ENCODE measurements around the gene LTBP1. TPM values are rescaled to one million over a fixed set of nuclear protein-coding genes. Genes with fewer than 3 reads are reported as not detected.

The LTBP1 gene
- total RNA-seq, 2 experiments from 2014 or later, result 0.06 TPM; not detected in 1

DNA sequence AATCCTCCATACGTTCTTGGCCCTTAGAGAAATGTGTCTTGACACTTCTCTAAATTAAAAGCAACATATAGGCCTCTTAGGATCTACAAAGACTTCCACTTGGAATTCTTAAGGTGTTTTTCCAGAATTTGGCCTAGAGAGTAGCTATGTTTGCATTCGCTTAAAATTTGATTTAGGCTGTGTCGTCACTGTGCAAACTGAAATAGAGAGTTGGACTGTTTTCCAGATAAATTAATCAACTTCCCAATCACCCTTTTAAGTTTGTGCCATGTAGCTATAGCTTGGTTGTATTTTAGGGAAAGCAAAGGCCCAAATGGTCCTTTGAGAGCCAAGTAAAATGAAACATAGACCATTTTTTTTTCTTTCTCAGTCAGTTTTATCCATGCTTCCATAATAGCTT, 401.1 kb downstream of the LTBP1 start:
- peaks cover 17% of the 10 kb centered on the region for H3K4me1 Mint-ChIP-seq (ENCODE audit: low read depth)
- no peak for DNase-seq
- Histone ChIP-seq H3K27ac (ENCODE audit: low read depth in 1 of 2, low read length in 2 of 2) (no peak overlapping the region), H3K27me3 (ENCODE audit: control insufficient read depth in 1 of 2, insufficient read depth in 2 of 2, low read length in 2 of 2) (no peaks in the 10 kb centered on the region), H3K9me3 (ENCODE audit: control insufficient read depth in 1 of 2, insufficient read depth in 1 of 2, low read length in 2 of 2) (no peaks in the 10 kb centered on the region), H3K4me3 (ENCODE audit: low read length) (no peak overlapping the region), H3K4me1 (ENCODE audit: insufficient read depth, low read length) (no peaks in the 10 kb centered on the region), H3K36me3 (ENCODE audit: insufficient read depth, low read length) (no peaks in the 10 kb centered on the region)
- CTCF ChIA-PET, result interaction anchor here (1.3 kb wide), 1 partner anchor 24 kb away, joined by 3 read pairs; no protein-coding TSS in a partner anchor
- POLR2A ChIA-PET, result no interaction called here
- no peaks in the 10 kb centered on the region for H3K27me3 Mint-ChIP-seq
- no peak for TF ChIP-seq CTCF (IDR thresholded peaks at IDR 0.05)
- no peak for ATAC-seq (ENCODE audit: poor library complexity)
- intact Hi-C loops (cut with DNase I, micrococcal nuclease), result no loop called here
- H3K27ac Mint-ChIP-seq, result no peak overlapping the region
- H3K36me3 Mint-ChIP-seq (ENCODE audit: low read depth), result no peaks in the 10 kb centered on the region
- no peaks in the 10 kb centered on the region for H3K9me3 Mint-ChIP-seq
- H3K4me3 Mint-ChIP-seq, result no peak overlapping the region

GRCh38 chr2:33350632-33351031, 403.9 kb downstream of the LTBP1 start:
- Histone ChIP-seq H3K4me3 (ENCODE audit: low read length) (no peak overlapping the region), H3K27me3 (ENCODE audit: control insufficient read depth in 1 of 2, insufficient read depth in 2 of 2, low read length in 2 of 2) (no peaks in the 10 kb centered on the region), H3K27ac (ENCODE audit: low read depth in 1 of 2, low read length in 2 of 2) (no peak overlapping the region), H3K9me3 (ENCODE audit: control insufficient read depth in 1 of 2, insufficient read depth in 1 of 2, low read length in 2 of 2) (peaks cover 0 to under 1% of the 10 kb centered on the region in 2 experiments), H3K4me1 (ENCODE audit: insufficient read depth, low read length) (no peaks in the 10 kb centered on the region), H3K36me3 (ENCODE audit: insufficient read depth, low read length) (no peaks in the 10 kb centered on the region)
- Mint-ChIP-seq H3K9me3 (peaks cover 2% of the 10 kb centered on the region), H3K27ac (no peak overlapping the region), H3K27me3 (no peaks in the 10 kb centered on the region), H3K36me3 (ENCODE audit: low read depth) (no peaks in the 10 kb centered on the region), H3K4me1 (ENCODE audit: low read depth) (no peaks in the 10 kb centered on the region), H3K4me3 (no peak overlapping the region)
- intact Hi-C loops (cut with DNase I, micrococcal nuclease), result no loop called here
- no peak for TF ChIP-seq CTCF (IDR thresholded peaks at IDR 0.05)
- ChIA-PET POLR2A (no interaction called here), CTCF (no interaction called here)
- DNase-seq (no peak), ATAC-seq (ENCODE audit: poor library complexity) (no peak)

DNA sequence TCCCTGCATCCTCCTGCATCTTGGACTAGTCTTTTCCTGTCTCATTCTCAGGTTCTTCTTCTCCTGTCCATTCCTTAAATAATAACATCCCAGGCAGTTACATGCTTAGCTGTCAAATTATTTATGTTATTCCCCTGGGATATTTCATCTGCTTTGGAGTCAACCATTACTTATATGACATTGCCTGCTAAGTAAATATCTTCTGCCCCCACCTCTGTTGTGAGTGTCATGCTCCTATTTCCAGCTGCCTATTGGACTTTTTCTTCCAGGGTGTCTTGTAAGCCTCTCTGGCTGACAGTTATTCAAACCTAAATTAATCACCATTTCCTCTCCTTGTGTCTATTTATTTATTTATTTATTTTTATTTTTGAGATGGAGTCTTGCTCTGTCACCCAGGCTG, 405.0 kb downstream of the LTBP1 start:
- TF ChIP-seq CTCF (IDR thresholded peaks at IDR 0.05), result no peak
- ChIA-PET CTCF (no interaction called here), POLR2A (interaction anchor here (0.6 kb wide), 1 partner anchor 15 kb away, joined by 3 read pairs; no protein-coding TSS in a partner anchor)
- no peak overlapping the region for H3K27ac ChIP-seq (ENCODE audit: low read depth in 1 of 2, low read length in 2 of 2)
- H3K4me1 ChIP-seq (ENCODE audit: insufficient read depth, low read length), result no peaks in the 10 kb centered on the region
- H3K9me3 ChIP-seq (ENCODE audit: control insufficient read depth in 1 of 2, insufficient read depth in 1 of 2, low read length in 2 of 2), result peaks cover 6 to 11% of the 10 kb centered on the region in 2 experiments
- no peak overlapping the region for H3K4me3 ChIP-seq (ENCODE audit: low read length)
- Mint-ChIP-seq H3K9me3 (peaks cover 5% of the 10 kb centered on the region), H3K36me3 (ENCODE audit: low read depth) (no peaks in the 10 kb centered on the region), H3K4me1 (ENCODE audit: low read depth) (no peaks in the 10 kb centered on the region), H3K27me3 (no peaks in the 10 kb centered on the region), H3K4me3 (no peak overlapping the region), H3K27ac (no peak overlapping the region)
- ATAC-seq (ENCODE audit: poor library complexity) (no peak), DNase-seq (no peak)
- no peaks in the 10 kb centered on the region for H3K27me3 ChIP-seq (ENCODE audit: control insufficient read depth in 1 of 2, insufficient read depth in 2 of 2, low read length in 2 of 2)
- intact Hi-C loops (cut with DNase I, micrococcal nuclease), result no loop called here
- H3K36me3 ChIP-seq (ENCODE audit: insufficient read depth, low read length), result no peaks in the 10 kb centered on the region
